Hepatic stellate cell (primary cell): ENCODE data around the gene FKBP10.
"Not testable (repeated sequence)": the region's sequence is repeated elsewhere in the genome, so short reads cannot be mapped to it uniquely, and the experiment has no call there.

Source experiments
- DNase-seq: peaks from one replicate; pipeline ENCODE4 v3.0.0; 2011; ENCODE audit warnings: low spot score

The FKBP10 gene

DNA sequence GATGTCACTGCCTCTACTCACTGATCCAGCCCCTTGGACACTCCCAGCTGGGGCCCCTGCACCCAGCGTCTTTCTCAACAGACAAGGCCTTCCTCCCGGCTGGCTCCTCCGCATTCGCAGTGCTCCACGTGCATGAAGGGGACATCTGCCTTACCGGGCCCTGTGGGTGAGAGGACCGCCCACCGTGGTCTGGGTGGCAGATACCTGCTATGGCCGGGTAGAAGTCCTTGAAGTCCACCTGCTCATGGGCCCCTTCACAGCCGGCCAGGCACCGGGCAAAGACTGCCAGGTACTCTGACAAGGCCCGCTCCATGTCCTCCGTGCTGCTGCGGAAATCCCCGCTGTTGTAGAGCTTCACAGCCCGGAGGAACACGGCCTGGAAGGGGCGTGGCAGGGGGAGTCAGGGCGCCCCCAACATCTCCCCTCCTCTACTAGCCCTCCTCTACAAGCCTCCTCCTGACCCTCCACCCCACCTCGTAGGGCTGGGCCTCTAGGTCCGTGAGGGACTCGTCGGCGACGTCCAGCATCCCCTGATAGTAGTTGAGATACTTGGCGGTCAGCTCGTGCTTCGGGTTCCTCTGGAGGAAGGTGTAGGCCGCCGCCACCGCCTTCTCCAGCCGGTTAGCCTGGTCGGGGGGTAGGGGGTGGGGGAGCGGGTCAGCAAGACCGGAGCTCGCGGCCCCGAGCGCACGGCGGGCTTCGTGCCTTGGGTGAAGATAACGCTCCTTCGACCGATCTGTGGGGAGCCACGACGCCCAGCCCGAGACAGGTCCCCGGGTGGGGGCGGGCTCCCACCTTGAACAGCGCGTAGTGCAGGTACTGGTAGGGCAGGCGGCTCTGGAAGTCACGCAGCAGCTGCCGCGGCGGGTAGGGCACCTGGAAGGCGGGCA is 1.9 kb upstream of the FKBP10 start:
- peak; percentile 31 for DNase-seq

DNA sequence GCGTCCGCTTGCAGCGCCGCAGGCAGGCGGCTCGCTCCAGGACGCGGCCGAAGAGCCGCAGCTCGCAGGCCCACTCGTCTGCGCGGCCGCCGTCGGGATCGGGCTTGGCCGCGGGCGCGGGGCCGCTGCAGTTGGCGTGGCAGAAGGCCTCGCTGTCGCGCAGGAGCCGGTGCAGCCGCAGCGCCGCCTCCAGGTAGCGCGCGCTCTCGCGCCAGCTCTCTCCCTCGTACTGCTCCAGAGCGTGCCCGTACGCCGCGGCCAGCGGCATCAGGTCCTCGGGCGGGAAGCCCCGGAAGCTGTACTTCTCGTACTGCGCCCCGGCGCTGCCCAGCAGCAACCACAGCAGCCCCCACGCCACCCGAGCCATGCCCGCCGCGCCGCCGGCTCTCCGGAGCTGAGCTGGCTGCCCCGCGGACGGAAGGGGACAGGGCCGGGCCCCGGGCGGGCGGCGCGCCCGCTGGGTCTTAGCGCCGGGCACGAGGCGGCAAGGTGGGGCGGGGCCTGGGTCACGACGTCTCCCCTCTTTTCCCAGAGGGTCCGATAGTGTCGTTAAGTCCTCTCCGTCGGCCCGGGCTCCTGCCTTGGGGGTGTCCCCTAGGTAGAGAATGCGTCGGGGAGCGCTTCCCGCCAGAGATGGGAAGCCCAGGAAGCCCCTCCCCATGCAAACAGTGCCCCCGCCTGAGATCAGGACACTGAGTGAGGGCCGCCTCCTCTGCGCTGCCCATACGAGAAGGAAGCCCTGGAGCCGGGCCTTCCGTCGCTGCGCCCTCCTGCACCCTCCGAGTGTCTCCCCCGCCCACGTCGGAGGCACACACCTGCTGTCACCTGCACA is 1.0 kb upstream of the FKBP10 start, which contains the start of gene P3H4:
Gene P3H4, minus strand, starts transcription at position 401 of the 832 bp plus-strand sequence. Its CDS starts 34 bp downstream, at position 367.
- peak; percentile 88 for DNase-seq

GRCh38 chr17:41813152-41813680 is 412 bp downstream of the FKBP10 start:
- DNase-seq, result peak; percentile 42

DNA sequence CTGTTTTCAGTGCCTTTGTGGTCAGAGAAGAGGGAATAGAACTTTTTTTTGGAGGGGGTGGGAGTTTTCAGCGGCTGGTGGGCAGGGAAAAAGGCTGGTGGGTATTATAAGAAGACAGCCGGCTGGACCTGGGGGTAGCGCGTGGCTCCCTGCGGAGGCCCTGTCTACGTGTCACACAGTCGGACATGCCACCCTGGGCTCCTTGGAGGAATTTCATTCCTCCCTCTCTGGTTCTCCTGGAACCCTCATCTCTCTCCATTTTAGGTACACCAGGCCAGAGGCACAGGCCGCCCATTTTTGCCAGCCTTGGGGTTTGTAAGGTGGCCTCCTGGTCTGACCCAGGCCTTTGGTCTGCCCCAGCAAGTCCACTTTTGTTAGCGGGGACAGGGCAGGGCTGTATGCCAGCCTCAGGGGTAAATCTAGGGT is 908 bp downstream of the FKBP10 start:
- no peak for DNase-seq

DNA sequence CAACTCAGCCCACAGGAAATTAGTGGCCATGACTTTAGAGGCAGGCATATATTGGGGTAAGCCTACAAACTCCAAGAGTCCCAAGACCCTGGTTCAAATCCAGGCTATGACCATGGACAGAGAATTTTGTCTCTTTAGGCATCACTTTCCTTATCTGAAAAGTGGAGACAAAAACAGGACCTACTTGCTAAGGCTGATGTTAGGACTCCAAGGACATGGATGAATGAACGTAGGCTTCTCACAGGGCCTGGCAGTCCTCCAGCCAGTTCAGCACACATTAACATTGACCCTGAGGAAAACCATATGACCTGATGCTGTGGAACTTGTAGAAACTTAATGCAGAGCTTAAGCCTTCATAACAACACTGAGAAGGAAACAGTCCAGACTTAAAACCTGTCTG is 1.4 kb downstream of the FKBP10 start:
- DNase-seq, result no peak

DNA sequence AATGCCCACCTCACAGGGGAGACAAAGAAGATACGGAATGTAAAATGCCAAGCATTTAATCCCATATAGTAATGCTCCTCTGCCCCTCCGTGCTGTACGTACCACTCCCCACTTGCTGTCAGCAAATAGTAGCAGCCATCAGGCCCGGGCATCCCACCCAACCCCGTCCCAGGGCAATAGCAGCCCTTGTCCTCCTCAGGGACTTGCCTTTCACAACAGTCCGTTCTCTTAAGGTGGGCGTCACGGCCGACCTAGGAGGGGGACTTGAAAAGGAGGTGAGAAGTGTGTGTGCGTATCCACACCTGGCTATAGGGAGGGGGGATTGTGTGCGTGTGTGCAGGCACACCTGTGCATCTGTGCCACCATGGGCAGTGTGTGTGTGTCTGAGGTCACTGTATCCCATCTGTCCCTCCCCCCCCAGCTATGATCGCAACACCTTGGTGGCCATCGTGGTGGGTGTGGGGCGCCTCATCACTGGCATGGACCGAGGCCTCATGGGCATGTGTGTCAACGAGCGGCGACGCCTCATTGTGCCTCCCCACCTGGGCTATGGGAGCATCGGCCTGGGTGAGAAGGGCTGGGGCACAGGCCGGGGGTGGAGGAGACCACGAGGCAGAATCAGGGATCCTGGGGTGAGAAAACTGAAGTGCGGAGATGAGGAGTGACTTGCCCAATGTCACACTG is 4.0 kb downstream of the FKBP10 start:
- DNase-seq, result no peak

DNA sequence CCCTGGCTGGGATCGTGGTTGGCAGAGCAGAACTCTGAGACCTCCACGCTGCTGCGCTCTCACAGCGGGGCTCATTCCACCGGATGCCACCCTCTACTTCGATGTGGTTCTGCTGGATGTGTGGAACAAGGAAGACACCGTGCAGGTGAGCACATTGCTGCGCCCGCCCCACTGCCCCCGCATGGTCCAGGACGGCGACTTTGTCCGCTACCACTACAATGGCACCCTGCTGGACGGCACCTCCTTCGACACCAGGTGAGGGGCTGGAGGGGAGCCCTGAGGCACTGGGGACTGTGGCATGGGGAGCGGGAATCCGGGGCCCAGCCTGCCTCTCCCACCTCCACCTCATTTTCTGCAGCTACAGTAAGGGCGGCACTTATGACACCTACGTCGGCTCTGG is 5.2 kb downstream of the FKBP10 start:
- no peak for DNase-seq

DNA sequence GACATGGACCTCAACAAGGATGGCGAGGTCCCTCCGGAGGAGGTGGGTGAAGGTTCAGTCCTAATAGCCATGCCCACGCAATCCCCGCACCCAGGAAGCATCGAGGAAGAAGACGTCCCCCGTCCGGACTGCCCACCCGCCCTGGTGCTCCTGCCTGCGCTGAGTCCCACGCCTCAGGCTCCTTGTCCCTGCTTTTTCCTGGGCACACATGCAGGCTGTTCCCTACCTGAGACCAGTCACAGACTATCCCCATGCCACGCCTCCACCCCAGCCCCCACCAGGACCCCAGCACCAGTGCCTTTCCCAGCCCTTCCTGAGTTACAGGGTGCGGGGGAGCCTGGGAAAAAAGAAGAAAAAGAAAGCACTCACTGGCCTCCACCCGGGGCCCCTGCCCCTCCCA is 9.0 kb downstream of the FKBP10 start:
- no peak for DNase-seq

- no peak for DNase-seq
These were observed 9.7 kb downstream of the FKBP10 start for GRCh38 chr17:41822216-41823140.

DNA sequence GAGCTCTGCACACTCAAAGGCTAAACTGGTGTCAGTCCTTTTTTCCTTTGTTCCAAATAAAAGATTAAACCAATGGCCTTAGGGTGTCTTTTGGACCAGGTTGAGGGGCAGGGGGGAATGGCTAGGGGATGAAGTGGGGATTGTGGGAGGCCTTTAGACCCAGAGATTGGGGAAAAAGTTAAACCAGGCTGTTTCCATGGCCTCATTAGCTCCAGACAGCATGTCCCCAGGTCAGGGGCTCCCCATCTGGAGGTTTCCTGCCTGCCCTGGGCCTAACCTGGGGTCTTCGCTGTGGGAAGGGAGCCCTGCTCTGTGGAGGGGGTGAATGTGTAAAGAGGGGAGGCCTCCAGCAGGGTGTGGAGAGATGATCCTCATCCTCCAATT is 10.3 kb downstream of the FKBP10 start:
- no peak for DNase-seq

DNA sequence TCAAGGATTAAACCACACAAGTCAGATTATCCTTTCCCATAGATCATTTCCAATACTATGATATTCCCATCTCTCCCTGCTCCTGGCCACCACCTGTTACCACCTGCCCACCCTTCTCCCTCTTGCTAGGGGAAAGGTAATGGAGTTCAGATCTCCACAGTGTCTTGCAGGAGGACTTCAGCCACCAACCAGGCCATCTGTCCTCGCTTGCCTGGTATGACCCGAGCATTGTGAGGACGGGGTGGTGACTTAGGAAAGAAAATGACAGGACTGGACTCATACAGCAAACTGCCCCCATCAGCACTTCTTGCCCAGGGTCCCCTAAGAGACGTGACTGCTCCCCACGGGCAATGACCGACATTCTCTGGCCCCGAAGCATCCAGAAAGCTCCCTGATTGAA is 10.8 kb downstream of the FKBP10 start:
- DNase-seq, result no peak

DNA sequence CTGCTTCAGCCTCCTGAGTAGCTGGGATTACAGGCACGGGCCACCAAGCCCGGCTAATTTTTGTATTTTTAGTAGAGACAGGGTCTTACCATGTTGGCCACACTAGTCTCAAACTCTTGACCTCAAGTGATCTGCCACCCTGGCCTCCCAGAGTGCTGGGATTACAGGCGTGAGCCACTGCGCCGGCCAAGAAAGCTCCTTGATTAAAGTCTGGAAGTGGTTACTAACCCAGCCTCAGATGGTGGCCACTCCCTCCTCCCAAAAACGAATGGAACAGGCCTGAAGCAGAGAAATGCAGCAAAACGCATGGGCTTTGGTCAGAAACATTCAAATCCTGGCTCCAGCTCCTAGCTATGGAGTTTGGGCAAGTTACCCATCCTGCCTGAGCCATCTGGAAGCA is 11.3 kb downstream of the FKBP10 start:
- no peak for DNase-seq

GRCh38 chr17:41825175-41825845 is 12.5 kb downstream of the FKBP10 start:
- no peak for DNase-seq

DNA sequence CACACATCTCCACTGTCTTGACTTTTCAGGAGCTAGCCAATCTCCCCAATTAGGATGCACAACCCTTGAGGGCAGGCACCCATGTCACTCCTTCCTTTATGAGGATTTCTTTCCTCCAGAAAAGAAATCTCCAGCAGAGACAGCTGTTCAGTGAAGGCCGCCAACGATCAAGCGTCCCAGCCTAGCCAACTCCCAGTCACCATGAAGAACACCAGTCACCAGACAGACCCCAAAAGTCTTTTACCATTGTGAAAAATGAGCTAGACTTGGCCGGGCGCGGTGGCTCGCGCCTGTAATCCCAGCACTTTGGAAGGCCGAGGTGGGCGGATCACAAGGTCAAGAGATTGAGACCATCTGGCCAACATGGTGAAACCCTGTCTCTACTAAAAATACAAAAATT is 17.2 kb downstream of the FKBP10 start:
- not testable (repeated sequence) for DNase-seq

GRCh38 chr17:41835214-41835799 is 22.5 kb downstream of the FKBP10 start:
- peak; percentile 21 for DNase-seq

- peak; percentile 94 for DNase-seq
These were observed 23.2 kb downstream of the FKBP10 start, which contains the start of gene NT5C3B for GRCh38 chr17:41835800-41836549. NT5C3B (minus strand) TSS chr17:41836232; CDS start chr17:41836193, 39 bp downstream.

DNA sequence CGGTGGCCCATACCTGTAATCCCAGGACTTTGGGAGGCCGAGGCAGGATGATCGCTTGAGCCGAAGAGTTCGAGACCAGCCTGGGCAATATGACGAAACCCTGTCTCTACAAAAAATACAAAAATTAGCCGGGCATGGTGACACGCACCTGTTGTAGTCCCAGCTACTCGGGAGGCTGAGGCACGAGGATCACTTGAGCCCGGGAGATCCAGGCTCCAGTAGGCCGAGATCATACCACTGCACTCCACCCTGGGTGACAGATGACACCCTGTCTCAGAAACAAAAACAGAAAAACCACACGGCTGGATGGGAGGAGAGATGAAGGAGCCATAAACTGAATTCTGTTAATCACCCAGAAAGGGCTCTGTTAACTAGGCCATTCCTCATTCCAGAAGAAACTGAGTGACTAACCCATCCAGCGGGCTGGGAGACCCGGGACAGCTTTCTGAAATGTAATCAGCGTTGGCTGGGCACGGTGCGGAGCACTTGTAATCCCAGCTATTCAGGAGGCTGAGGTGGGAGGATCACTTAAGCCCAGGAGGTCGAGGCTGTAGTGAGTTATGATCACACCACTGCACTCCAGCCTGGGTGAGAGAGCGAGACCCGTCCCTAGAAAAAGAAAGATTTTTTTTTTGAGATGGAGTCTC is 23.9 kb downstream of the FKBP10 start:
- DNase-seq, result no peak

DNA sequence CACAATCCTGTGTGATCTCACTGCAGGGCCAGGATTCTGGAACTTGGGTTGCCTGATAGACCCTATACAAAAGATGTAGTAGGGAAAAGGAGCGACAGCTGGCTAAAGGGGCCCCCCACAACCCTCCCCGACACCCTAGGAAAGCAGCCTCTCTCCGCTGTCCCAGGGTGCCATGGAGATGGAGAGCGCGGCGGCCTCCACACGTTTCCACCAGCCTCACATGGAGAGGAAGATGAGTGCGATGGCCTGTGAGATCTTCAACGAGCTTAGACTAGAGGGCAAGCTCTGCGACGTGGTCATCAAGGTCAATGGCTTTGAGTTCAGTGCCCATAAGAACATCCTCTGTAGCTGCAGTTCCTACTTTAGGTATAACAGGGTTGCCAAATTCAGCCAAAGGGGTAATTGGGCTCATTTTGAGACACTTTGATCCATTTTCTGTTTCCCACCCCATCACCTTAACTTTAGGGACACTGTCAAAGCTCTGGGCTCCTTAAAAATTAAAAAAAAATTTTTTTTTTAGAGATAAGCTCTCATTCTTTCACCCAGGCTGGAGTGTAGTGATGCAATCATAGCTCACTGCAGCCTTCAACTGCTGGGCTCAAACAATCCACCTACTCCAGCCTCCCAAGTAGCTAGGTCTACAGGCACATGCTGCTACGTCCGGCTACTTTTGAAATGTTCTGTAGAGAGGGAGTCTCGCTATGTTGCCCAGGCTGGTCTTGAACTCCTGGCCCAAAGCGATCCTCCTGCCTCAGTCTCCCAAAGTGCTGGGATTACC is 25.1 kb downstream of the FKBP10 start, which contains the start of gene KLHL10:
Gene KLHL10, plus strand, starts transcription at position 65 of the 778 bp plus-strand sequence. Its CDS starts 108 bp downstream, at position 173.
- DNase-seq, result no peak
